ENCODE data around the gene RHOG.

- TF ChIP-seq CTCF (IDR thresholded peaks at IDR 0.05; ENCODE audit: poor library complexity) (no peak), EZH2 (IDR thresholded peaks at IDR 0.05; ENCODE audit: borderline replicate concordance) (no peak), EZH2phosphoT487 (IDR thresholded peaks at IDR 0.05; ENCODE audit: low read depth, severe bottlenecking, unreplicated experiment) (no peak)
These were observed 53.9 kb downstream of the RHOG start for GRCh38 chr11:3786781-3787428.
